Mesothelial cell of epicardium (in vitro differentiated cells): ENCODE measurements around the gene R3HDM1. TPM values are rescaled to one million over a fixed set of nuclear protein-coding genes. Genes with fewer than 3 reads are reported as not detected.
A peak's percentile ranks its signal among the peaks of the same experiment; 100 is the strongest.
"Not testable (repeated sequence)": the region's sequence is repeated elsewhere in the genome, so short reads cannot be mapped to it uniquely, and the experiment has no call there.

Experiments used
- DNase-seq, 2 experiments: peaks; one replicate each; pipeline ENCODE4 v3.0.0; 2021; ENCODE audit warnings: low spot score in 2 of 2; ENCODE audit not compliant: unreplicated experiment in 2 of 2
- H3K27ac Mint-ChIP-seq: 2 replicates; pipeline ENCODE4 v1.8.0; 2021; ENCODE audit warnings: mixed read lengths
- H3K27me3 Mint-ChIP-seq: 2 replicates; pipeline ENCODE4 v1.8.0; 2021; ENCODE audit warnings: low read depth, mixed read lengths
- H3K36me3 Mint-ChIP-seq: 2 replicates; pipeline ENCODE4 v1.8.0; 2021; ENCODE audit warnings: mixed read lengths
- H3K4me1 Mint-ChIP-seq: 2 replicates; pipeline ENCODE4 v1.8.0; 2021; ENCODE audit warnings: mixed read lengths
- H3K4me3 Mint-ChIP-seq: 2 replicates; pipeline ENCODE4 v1.8.0; 2021; ENCODE audit warnings: mild to moderate bottlenecking, moderate library complexity, mixed read lengths
- H3K9me3 Mint-ChIP-seq: 2 replicates; pipeline ENCODE4 v1.8.0; 2021; ENCODE audit warnings: mixed read lengths
- total RNA-seq: library from RNA; stranded (reverse); gene quantifications from 3 replicates; pipeline ENCODE4 v1.2.1, GENCODE V29; 2021
- TF ChIP-seq, protein P1 (sequence below): fragments of 200-600 bp; sonication (generic); IDR thresholded peaks from one replicate; pipeline ENCODE4 v1.5.0; 2021; ENCODE audit warnings: antibody characterized with exemption; ENCODE audit not compliant: unreplicated experiment

Gene R3HDM1
- total RNA-seq, 1 donor from 2014 or later = 41.7 TPM

GRCh38 chr2:135709992-135710391, 178.7 kb downstream of the R3HDM1 start:
- Mint-ChIP-seq H3K27ac (no peak overlapping the region), H3K27me3 (no peaks in the 10 kb centered on the region), H3K9me3 (no peaks in the 10 kb centered on the region), H3K4me1 (no peaks in the 10 kb centered on the region), H3K36me3 (peaks cover 7% of the 10 kb centered on the region), H3K4me3 (no peak overlapping the region)
- TF ChIP-seq, protein P1, sequence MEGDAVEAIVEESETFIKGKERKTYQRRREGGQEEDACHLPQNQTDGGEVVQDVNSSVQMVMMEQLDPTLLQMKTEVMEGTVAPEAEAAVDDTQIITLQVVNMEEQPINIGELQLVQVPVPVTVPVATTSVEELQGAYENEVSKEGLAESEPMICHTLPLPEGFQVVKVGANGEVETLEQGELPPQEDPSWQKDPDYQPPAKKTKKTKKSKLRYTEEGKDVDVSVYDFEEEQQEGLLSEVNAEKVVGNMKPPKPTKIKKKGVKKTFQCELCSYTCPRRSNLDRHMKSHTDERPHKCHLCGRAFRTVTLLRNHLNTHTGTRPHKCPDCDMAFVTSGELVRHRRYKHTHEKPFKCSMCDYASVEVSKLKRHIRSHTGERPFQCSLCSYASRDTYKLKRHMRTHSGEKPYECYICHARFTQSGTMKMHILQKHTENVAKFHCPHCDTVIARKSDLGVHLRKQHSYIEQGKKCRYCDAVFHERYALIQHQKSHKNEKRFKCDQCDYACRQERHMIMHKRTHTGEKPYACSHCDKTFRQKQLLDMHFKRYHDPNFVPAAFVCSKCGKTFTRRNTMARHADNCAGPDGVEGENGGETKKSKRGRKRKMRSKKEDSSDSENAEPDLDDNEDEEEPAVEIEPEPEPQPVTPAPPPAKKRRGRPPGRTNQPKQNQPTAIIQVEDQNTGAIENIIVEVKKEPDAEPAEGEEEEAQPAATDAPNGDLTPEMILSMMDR = peak; percentile 99
- DNase-seq = peak; percentile 36 to 75

DNA sequence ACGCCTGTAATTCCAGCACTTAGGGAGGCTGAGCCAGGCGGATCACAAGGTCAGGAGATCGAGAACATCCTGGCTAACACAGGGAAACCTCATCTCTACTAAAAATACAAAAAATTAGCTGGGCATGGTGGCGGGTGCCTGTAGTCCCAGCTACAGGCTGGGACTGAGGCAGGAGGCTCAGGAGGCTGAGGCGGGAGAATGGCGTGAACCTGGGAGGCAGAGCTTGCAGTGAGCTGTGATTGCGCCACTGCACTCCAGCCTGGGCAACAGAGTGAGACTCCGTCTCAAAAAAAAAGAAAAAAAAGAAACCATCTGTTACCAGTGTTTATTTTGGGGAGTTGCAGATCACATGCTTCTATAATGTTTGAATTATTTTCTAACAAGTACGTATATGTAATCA, 183.8 kb downstream of the R3HDM1 start:
- not testable (repeated sequence) for H3K27ac Mint-ChIP-seq, H3K4me1 Mint-ChIP-seq, H3K9me3 Mint-ChIP-seq, H3K27me3 Mint-ChIP-seq, DNase-seq, H3K4me3 Mint-ChIP-seq
- H3K36me3 Mint-ChIP-seq = peaks cover 25% of the 10 kb centered on the region

- peaks cover 19% of the 10 kb centered on the region for H3K36me3 Mint-ChIP-seq
- H3K4me1 Mint-ChIP-seq = peaks cover 3% of the 10 kb centered on the region
- no peaks in the 10 kb centered on the region for H3K9me3 Mint-ChIP-seq
- H3K27me3 Mint-ChIP-seq = no peaks in the 10 kb centered on the region
- DNase-seq = no peak
- TF ChIP-seq, protein P1 = no peak
- H3K27ac Mint-ChIP-seq = no peak overlapping the region
- no peak overlapping the region for H3K4me3 Mint-ChIP-seq
Observed at GRCh38 chr2:135728064-135728743, 196.9 kb downstream of the R3HDM1 start.

DNA sequence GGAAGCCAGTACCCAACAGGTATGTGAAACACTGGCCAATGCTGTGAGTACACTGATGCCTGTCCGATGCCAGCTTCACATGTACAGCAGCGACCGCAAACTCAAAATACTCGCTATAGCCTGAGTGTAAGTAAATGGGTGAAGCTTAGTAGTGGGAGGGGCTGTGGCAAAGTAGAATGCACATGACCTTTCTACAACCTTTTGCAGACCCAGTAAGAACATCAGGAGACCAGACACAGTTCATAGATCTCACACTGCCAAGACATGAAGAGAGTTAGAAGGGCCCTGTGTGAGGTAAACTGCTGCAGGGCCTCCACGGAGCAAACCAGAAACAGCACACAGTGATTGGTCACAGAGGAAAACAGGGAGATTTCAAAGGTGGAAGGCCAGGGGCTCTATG, 201.3 kb downstream of the R3HDM1 start:
- Mint-ChIP-seq H3K4me3 (no peak overlapping the region), H3K36me3 (no peaks in the 10 kb centered on the region), H3K27ac (no peak overlapping the region), H3K4me1 (peaks cover 3% of the 10 kb centered on the region), H3K9me3 (no peaks in the 10 kb centered on the region), H3K27me3 (no peaks in the 10 kb centered on the region)
- TF ChIP-seq, protein P1 = no peak
- no peak for DNase-seq

DNA sequence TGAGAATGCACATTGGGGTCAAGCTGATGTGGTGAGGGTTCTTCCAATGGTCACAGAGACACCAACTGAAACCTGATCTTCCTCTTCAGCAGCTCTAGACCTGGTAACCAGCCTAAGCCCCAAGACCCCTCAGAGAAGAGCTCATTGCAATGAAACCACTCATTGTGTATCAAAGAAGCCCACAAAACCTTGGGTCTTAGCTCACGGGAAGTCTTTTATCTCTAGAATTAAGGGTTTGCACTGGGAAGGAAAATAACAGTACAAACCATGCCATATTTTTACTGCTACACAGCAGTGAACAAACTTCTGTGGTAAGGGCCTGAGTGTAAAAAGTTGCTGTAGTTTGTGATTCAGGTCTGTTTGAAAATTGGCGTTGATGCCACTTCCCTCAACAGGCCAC, 201.8 kb downstream of the R3HDM1 start:
- Mint-ChIP-seq H3K27ac (no peak overlapping the region), H3K4me1 (peaks cover 3% of the 10 kb centered on the region), H3K4me3 (no peak overlapping the region), H3K36me3 (no peaks in the 10 kb centered on the region), H3K9me3 (no peaks in the 10 kb centered on the region), H3K27me3 (no peaks in the 10 kb centered on the region)
- TF ChIP-seq, protein P1 = no peak
- DNase-seq = no peak

- H3K4me1 Mint-ChIP-seq = peaks cover 3% of the 10 kb centered on the region
- H3K27me3 Mint-ChIP-seq = no peaks in the 10 kb centered on the region
- H3K27ac Mint-ChIP-seq = no peak overlapping the region
- TF ChIP-seq, protein P1 = no peak
- H3K4me3 Mint-ChIP-seq = no peak overlapping the region
- DNase-seq = no peak
- H3K36me3 Mint-ChIP-seq = no peaks in the 10 kb centered on the region
- H3K9me3 Mint-ChIP-seq = peaks cover 3% of the 10 kb centered on the region
Observed at GRCh38 chr2:135736546-135736945, 205.3 kb downstream of the R3HDM1 start.
